Esophagus muscularis mucosa (tissue), 4 donors: ENCODE results near the gene C15orf39. TPM values are rescaled to one million over a fixed set of nuclear protein-coding genes. Genes with fewer than 3 reads are reported as not detected.

Experiments
- DNase-seq: peaks from one replicate; pipeline ENCODE4 v3.0.0-alpha.2; 2017; ENCODE audit errors: extremely low spot score
- H3K27ac ChIP-seq, 4 donors: fragments of 200-600 bp; sonication (generic); replicated peaks in 1 of 4; 1 replicate in 3 of 4; 2 replicates in 1 of 4; pipeline ENCODE4 v1.5.1; 2016 to 2019; ENCODE audit warnings: mild to moderate bottlenecking in 1 of 4
- H3K27me3 ChIP-seq, 4 donors: fragments of 200-600 bp; sonication (generic); one replicate each; pipeline versions ENCODE4 v1.5.1 to v1.6.0; 2016 to 2019
- H3K36me3 ChIP-seq, 4 donors: fragments of 200-600 bp; sonication (generic); one replicate each; pipeline ENCODE4 v1.5.1; 2016 to 2019
- H3K4me1 ChIP-seq, 4 donors: fragments of 200-600 bp; sonication (generic); one replicate each; pipeline ENCODE4 v1.5.1; 2016 to 2019
- H3K4me3 ChIP-seq, 4 donors: fragments of 200-600 bp; sonication (generic); 1 replicate in 2 of 4; 2 replicates in 2 of 4; pipeline ENCODE4 v1.5.1; 2016 to 2019; ENCODE audit warnings: mild to moderate bottlenecking in 4 of 4, moderate library complexity in 1 of 4
- H3K9me3 ChIP-seq, 4 donors: fragments of 200-600 bp; sonication (generic); 1 replicate in 3 of 4; 2 replicates in 1 of 4; pipeline ENCODE4 v1.5.1; 2016 to 2019
- CTCF ChIP-seq, 3 experiments: fragments of 200-600 bp in 2 of 3; fragments of 450-650 bp in 1 of 3; sonication (generic) in 2 of 3; IDR thresholded peaks; one replicate each; pipeline ENCODE4 v1.5.1; 2017 to 2019; ENCODE audit warnings: antibody characterized with exemption in 3 of 3, mild to moderate bottlenecking in 2 of 3, moderate library complexity in 1 of 3
- EP300 ChIP-seq: sonication (generic); formaldehyde crosslinking; IDR thresholded peaks from one replicate; pipeline ENCODE4 v1.6.1; 2017; ENCODE audit warnings: antibody characterized with exemption
- POLR2A ChIP-seq: fragments of 450-650 bp; IDR thresholded peaks from one replicate; pipeline ENCODE4 v1.6.1; 2017; ENCODE audit warnings: antibody characterized with exemption, moderate library complexity, mild to moderate bottlenecking, low read depth
- POLR2AphosphoS5 ChIP-seq, 2 donors: sonication (generic); formaldehyde crosslinking; IDR thresholded peaks; one replicate each; pipeline ENCODE4 v1.6.1; 2017; ENCODE audit warnings: antibody characterized with exemption in 2 of 2
- WGBS: methylation state at CpG from one replicate; pipeline ENCODE4 v1.1.5; 2018; 5-methylcytosine and 5-hydroxymethylcytosine counted together
- intact Hi-C: fragments of 100-400 bp; cut with DNase I; formaldehyde crosslinking; loops from one replicate; pipeline ENCODE4 v1.15.1; 2023
- total RNA-seq, 4 donors: library from RNA; depleted of rRNA; stranded (reverse); fragments of >200 nt; gene quantifications; one replicate each; pipeline versions ENCODE4 v1.1.0 to v1.2.1, GENCODE V29; 2016

C15orf39 gene
- total RNA-seq, 4 donors from 2014 or later: 7.5 to 17.7 (median 13.4) TPM

- intact Hi-C loops: no loop called here
- no peak for DNase-seq
- Histone ChIP-seq H3K9me3 (no peaks in the 10 kb centered on the region), H3K36me3 (peaks cover 40 to 82% (median 73%) of the 10 kb centered on the region in 4 donors), H3K4me1 (peaks cover 19 to 47% (median 36%) of the 10 kb centered on the region in 4 donors), H3K27ac (no peak overlapping the region), H3K27me3 (no peaks in the 10 kb centered on the region), H3K4me3 (no peak overlapping the region)
- 70% methylated on average over 9 of the region's 9 CpGs for WGBS
- TF ChIP-seq EP300: no peak
- no peak for TF ChIP-seq CTCF (IDR thresholded peaks at IDR 0.05)
- no peak for TF ChIP-seq POLR2AphosphoS5 (IDR thresholded peaks at IDR 0.05)
- TF ChIP-seq POLR2A: no peak
These were observed 9.9 kb downstream of the C15orf39 start for GRCh38 chr15:75211436-75212199.

- TF ChIP-seq EP300: no peak
- no peak for TF ChIP-seq CTCF (IDR thresholded peaks at IDR 0.05)
- no peak for TF ChIP-seq POLR2AphosphoS5 (IDR thresholded peaks at IDR 0.05)
- no peak for TF ChIP-seq POLR2A
- Histone ChIP-seq H3K36me3 (peaks cover 37 to 75% (median 66%) of the 10 kb centered on the region in 4 donors), H3K4me1 (peaks cover 19 to 42% (median 33%) of the 10 kb centered on the region in 4 donors), H3K9me3 (no peaks in the 10 kb centered on the region), H3K27me3 (no peaks in the 10 kb centered on the region), H3K4me3 (no peak overlapping the region), H3K27ac (no peak overlapping the region)
- WGBS: 82% methylated on average over 3 of the region's 7 CpGs
- DNase-seq: no peak
- intact Hi-C loops: no loop called here
These were observed 10.6 kb downstream of the C15orf39 start for GRCh38 chr15:75212200-75212858.

GRCh38 chr15:75213212-75213767 lies 11.6 kb downstream of the C15orf39 start:
- 88% methylated on average over 8 of the region's 12 CpGs for WGBS
- H3K4me3 ChIP-seq: no peak overlapping the region
- intact Hi-C loops: no loop called here
- no peaks in the 10 kb centered on the region for H3K9me3 ChIP-seq
- H3K36me3 ChIP-seq: peaks cover 28 to 65% (median 56%) of the 10 kb centered on the region in 4 donors
- H3K4me1 ChIP-seq: peaks cover 16 to 34% (median 25%) of the 10 kb centered on the region in 4 donors
- no peak for DNase-seq
- no peaks in the 10 kb centered on the region for H3K27me3 ChIP-seq
- no peak for TF ChIP-seq CTCF (IDR thresholded peaks at IDR 0.05)
- TF ChIP-seq EP300: no peak
- no peak overlapping the region for H3K27ac ChIP-seq

- H3K4me1 ChIP-seq: peaks cover 11 to 29% (median 20%) of the 10 kb centered on the region in 4 donors
- 84% methylated on average over 7 of the region's 9 CpGs for WGBS
- intact Hi-C loops: no loop called here
- peaks cover 23 to 60% (median 51%) of the 10 kb centered on the region in 4 donors for H3K36me3 ChIP-seq
- no peak for TF ChIP-seq CTCF (IDR thresholded peaks at IDR 0.05)
- TF ChIP-seq POLR2AphosphoS5 (IDR thresholded peaks at IDR 0.05): no peak
- TF ChIP-seq POLR2A: no peak
- no peak for TF ChIP-seq EP300
- H3K4me3 ChIP-seq: no peak overlapping the region
- no peaks in the 10 kb centered on the region for H3K27me3 ChIP-seq
- H3K9me3 ChIP-seq: no peaks in the 10 kb centered on the region
- H3K27ac ChIP-seq: no peak overlapping the region
- no peak for DNase-seq
These were observed 12.1 kb downstream of the C15orf39 start for GRCh38 chr15:75213768-75214221.
